K562 (cell line): ENCODE results near the gene SYNE1. TPM values are rescaled to one million over a fixed set of nuclear protein-coding genes. Genes with fewer than 3 reads are reported as not detected.

Experiments
- ATAC-seq: fragments of 200-7000 bp; cut with Tn5 transposase; 3 replicates; pipeline ENCODE4 v1.9.1; 2020; ENCODE audit warnings: moderate library complexity
- BruUV-seq: library from RNA; stranded (reverse); fragments of 400-500 nt; replicated peaks from 2 replicates; lab custom pipeline; 2021; lab: Mats Ljungman, UMichigan
- CTCF ChIA-PET: fragments of 300-600 bp; formaldehyde crosslinking; extraction: SDS; loops from one replicate; lab custom pipeline; 2021; ENCODE audit warnings: low intra/inter-chr PET ratio; lab: Yijun Ruan, JAX
- POLR2A ChIA-PET: fragments of 300-600, 350-650 bp; sonication (Branson Sonifier 250); formaldehyde crosslinking; extraction: SDS; loops from one replicate; lab custom pipeline; 2021; ENCODE audit warnings: antibody characterized with exemption, inconsistent platforms; lab: Yijun Ruan, JAX
- DNase-seq, 4 experiments: peaks; one replicate each; pipeline versions ENCODE4 v3.0.0 to v3.0.0-alpha.2; 2011 to 2018; ENCODE audit warnings: low spot score in 3 of 4, mixed read lengths in 3 of 4; ENCODE audit errors: extremely low read depth in 1 of 4
- FAIRE-seq: peaks from 2 replicates; lab custom pipeline; 2011; peaks lifted over from hg19 to GRCh38; lab: Jason Lieb, UNC
- H2AFZ ChIP-seq: 2 replicates; pipeline ENCODE4 v1.6.0; 2011; ENCODE audit warnings: low read depth, low read length, control low read depth, inconsistent platforms
- H3K27ac ChIP-seq: fragments of 200-600 bp; 3 replicates; pipeline ENCODE4 v1.8.0; 2011; ENCODE audit warnings: low read depth, mild to moderate bottlenecking, control low read depth, inconsistent platforms, low read length, moderate library complexity, mixed read lengths; ENCODE audit errors: extremely low read depth
- H3K27me3 ChIP-seq, 2 experiments: fragments of 300-600 bp in 1 of 2; 2 replicates in 1 of 2; 3 replicates in 1 of 2; pipeline versions ENCODE4 v1.6.0 to v1.8.0; 2011; ENCODE audit warnings: inconsistent platforms in 2 of 2, low read length in 2 of 2, mild to moderate bottlenecking in 1 of 2, mixed read lengths in 1 of 2, moderate library complexity in 1 of 2; ENCODE audit not compliant: control insufficient read depth in 2 of 2, insufficient read depth in 2 of 2
- H3K36me3 ChIP-seq: fragments of 300-600 bp; 3 replicates; pipeline ENCODE4 v1.8.0; 2011; ENCODE audit warnings: mild to moderate bottlenecking, low read length, inconsistent platforms; ENCODE audit not compliant: control insufficient read depth, insufficient read depth
- H3K4me1 ChIP-seq, 2 experiments: fragments of 200-600 bp in 1 of 2; replicated peaks in 1 of 2; 2 replicates in 1 of 2; 3 replicates in 1 of 2; pipeline versions ENCODE4 v1.5.1 to v1.8.0; 2011; ENCODE audit warnings: inconsistent platforms in 2 of 2, low read length in 2 of 2, mild to moderate bottlenecking in 1 of 2, mixed read lengths in 1 of 2, moderate library complexity in 1 of 2; ENCODE audit not compliant: control insufficient read depth in 2 of 2, insufficient read depth in 2 of 2
- H3K4me2 ChIP-seq: 2 replicates; pipeline ENCODE4 v1.6.1; 2011; ENCODE audit warnings: low read length, control low read depth, inconsistent platforms, mixed read lengths; ENCODE audit not compliant: insufficient read depth
- H3K4me3 ChIP-seq: fragments of 200-600 bp; sonication (generic), shearing (Covaris generic); 2 replicates; pipeline ENCODE4 v1.5.1; 2016; ENCODE audit warnings: control low read depth, inconsistent platforms
- H3K79me2 ChIP-seq: fragments of 200-600 bp; 3 replicates; pipeline ENCODE4 v1.8.0; 2011; ENCODE audit warnings: low read length, inconsistent platforms; ENCODE audit not compliant: control insufficient read depth, insufficient read depth
- H3K9ac ChIP-seq, 2 experiments: 2 replicates each; pipeline versions ENCODE4 v1.6.0 to v1.6.1; 2011; ENCODE audit warnings: low read depth in 2 of 2, low read length in 2 of 2, control low read depth in 1 of 2, inconsistent platforms in 1 of 2, mild to moderate bottlenecking in 1 of 2, mixed read lengths in 1 of 2; ENCODE audit not compliant: insufficient read depth in 1 of 2
- H3K9me1 ChIP-seq: one replicate; pipeline ENCODE4 v1.6.0; 2011; ENCODE audit warnings: inconsistent platforms, mild to moderate bottlenecking, low read length, moderate library complexity; ENCODE audit not compliant: control insufficient read depth, insufficient read depth
- H3K9me3 ChIP-seq: replicated peaks from 2 replicates; pipeline ENCODE4 v1.5.1; 2011; ENCODE audit warnings: low read depth, low read length, inconsistent platforms; ENCODE audit not compliant: control insufficient read depth, insufficient read depth
- H4K20me1 ChIP-seq: replicated peaks from 2 replicates; pipeline ENCODE4 v1.6.1; 2011; ENCODE audit warnings: low read length, inconsistent platforms, mixed read lengths; ENCODE audit not compliant: control insufficient read depth, insufficient read depth
- CXXC5 ChIP-seq: fragments of 250-450 bp; sonication (Bioruptor Pico); IDR thresholded peaks from 2 replicates; pipeline ENCODE4 v1.8.0; 2022; ENCODE audit warnings: inconsistent platforms, mild to moderate bottlenecking, moderate library complexity
- ETV5 ChIP-seq: sonication (generic); formaldehyde crosslinking; IDR thresholded peaks from 2 replicates; pipeline ENCODE4 v1.4.0; 2020; ENCODE audit warnings: low read depth, mild to moderate bottlenecking, missing genetic modification reagents
- NEUROD1 ChIP-seq: fragments of 150-350 bp; IDR thresholded peaks from 2 replicates; pipeline ENCODE4 v1.6.1; 2014; ENCODE audit warnings: borderline replicate concordance, low read length, low read depth; ENCODE audit not compliant: partially characterized antibody
- SNRNP70 ChIP-seq: fragments of 200-400 bp; formaldehyde crosslinking; optimal IDR thresholded peaks from 2 replicates; pipeline ENCODE3; 2017; ENCODE audit warnings: low read depth, low read length
- TAL1 ChIP-seq: fragments of 450-650 bp; IDR thresholded peaks from 2 replicates; pipeline ENCODE4 v1.6.1; 2016; ENCODE audit warnings: mild to moderate bottlenecking
- ZC3H8 ChIP-seq: fragments of 450-650 bp; IDR thresholded peaks from 2 replicates; pipeline ENCODE4 v1.6.1; 2017
- ZNF146 ChIP-seq: IDR thresholded peaks from one replicate; pipeline ENCODE4 v1.6.1; 2018; ENCODE audit warnings: missing compliant biosample characterization; ENCODE audit not compliant: unreplicated experiment
- ZNF584 ChIP-seq: fragments of 200-800 bp; sonication (Bioruptor generic); IDR thresholded peaks from 2 replicates; pipeline ENCODE4 v1.6.1; 2016; ENCODE audit warnings: low read depth, mild to moderate bottlenecking, missing genetic modification characterization, missing compliant biosample characterization
- ZNF79 ChIP-seq: fragments of 250-450 bp; sonication (Bioruptor Pico); IDR thresholded peaks from 2 replicates; pipeline ENCODE4 v1.4.0; 2020; ENCODE audit warnings: low read depth, mild to moderate bottlenecking, moderate library complexity
- WGBS: fragments of 100-300 bp; shearing (Covaris generic); methylation state at CpG from one replicate; pipeline ENCODE4 v1.1.6; 2016; ENCODE audit warnings: low coverage, mixed read lengths; ENCODE audit not compliant: insufficient coverage; ENCODE audit errors: missing lambda C conversion rate; 5-methylcytosine and 5-hydroxymethylcytosine counted together
- in situ Hi-C: fragments of 300-500 bp; cut with MboI; formaldehyde crosslinking; loops from 4 replicates; pipeline ENCODE4 v1.15.0; 2018; ENCODE audit warnings: inconsistent platforms, mixed read lengths
- intact Hi-C: fragments of 100-400 bp; cut with micrococcal nuclease; formaldehyde crosslinking; loops from 2 replicates; pipeline ENCODE4 v1.14.2; 2022
- polyA plus RNA-seq, 8 experiments: library from polyadenylated mRNA; depleted of rRNA in 4 of 8; stranded (reverse) in 5 of 8; unstranded in 3 of 8; fragments of >200 nt; fragmentation: Nextera tagmentation in 2 of 8; fragmentation: Illumina TruSeq in 1 of 8; extraction: Ambion mirVana in 2 of 8; extraction: Trizol in 1 of 8; gene quantifications; 2 replicates each; pipeline versions ENCODE4 v1.2.1 to v1.2.3, GENCODE V29; 2011 to 2014; ENCODE audit warnings: inconsistent platforms in 1 of 8, missing spikeins in 1 of 8
- total RNA-seq, 7 experiments: library from RNA; depleted of rRNA in 6 of 7; stranded (reverse); fragments of >200 nt in 6 of 7; fragmentation: Illumina TruSeq in 2 of 7; extraction: Trizol in 2 of 7; gene quantifications; 2 replicates each; pipeline versions ENCODE4 v1.2.1 to v1.2.3, GENCODE V29; 2011 to 2021; ENCODE audit warnings: low replicate concordance in 1 of 7
- TF ChIP-seq, protein P1 (sequence below): fragments of 250-450 bp; sonication (Bioruptor Pico); IDR thresholded peaks from 2 replicates; pipeline ENCODE4 v1.5.1; 2021; ENCODE audit warnings: mild to moderate bottlenecking
- TF ChIP-seq, protein P2 (sequence below): fragments of 450-650 bp; IDR thresholded peaks from 2 replicates; pipeline ENCODE4 v1.6.1; 2016; ENCODE audit warnings: mild to moderate bottlenecking
- TF ChIP-seq, protein P3 (sequence below): sonication (generic); formaldehyde crosslinking; IDR thresholded peaks from 2 replicates; pipeline ENCODE4 v1.8.0; 2022; ENCODE audit warnings: mild to moderate bottlenecking, missing genetic modification reagents, borderline replicate concordance
- TF ChIP-seq, protein P4 (sequence below): sonication (generic); formaldehyde crosslinking; IDR thresholded peaks from 2 replicates; pipeline ENCODE4 v1.4.0; 2020; ENCODE audit warnings: mild to moderate bottlenecking, missing genetic modification reagents
- TF ChIP-seq, protein P5 (sequence below): sonication (generic); formaldehyde crosslinking; IDR thresholded peaks from 2 replicates; pipeline ENCODE4 v1.8.1; 2022; ENCODE audit warnings: missing genetic modification reagents

The SYNE1 gene
- total and polyA plus RNA-seq, 9 of the 15 experiments (the other 6 are each of a cell fraction or from before 2014, with no cell fraction given) = under 0.01 to 0.42 (median 0.08) TPM; not detected in 1

DNA sequence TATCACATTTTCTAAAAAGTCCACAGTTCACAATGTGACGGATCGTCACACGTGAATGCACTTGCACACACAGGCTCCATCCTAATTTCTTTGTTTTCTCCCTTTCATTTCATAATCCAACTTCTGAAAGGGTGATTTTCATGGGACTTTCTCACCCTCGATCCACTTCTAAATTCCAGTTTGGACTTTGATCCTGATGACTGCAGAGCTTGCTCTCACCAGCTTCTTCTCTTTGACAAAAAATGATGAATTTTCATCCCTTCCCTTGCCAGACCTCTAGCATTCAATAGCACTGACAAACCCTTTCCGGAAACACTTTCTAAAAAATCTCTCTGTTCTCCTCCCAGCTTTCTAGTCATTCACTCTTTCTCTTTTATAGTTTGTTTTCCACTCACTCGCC lies 341.2 kb downstream of the SYNE1 start:
- H3K9me3 ChIP-seq = no peaks in the 10 kb centered on the region
- BruUV-seq = no TSS peak
- no peak for FAIRE-seq
- no peaks in the 10 kb centered on the region for H3K36me3 ChIP-seq
- intact Hi-C loops = no loop called here
- no peak overlapping the region for H2AFZ ChIP-seq
- no peak overlapping the region for H3K27ac ChIP-seq
- DNase-seq = no peak
- no peak for ATAC-seq
- H3K4me3 ChIP-seq = no peak overlapping the region
- no peaks in the 10 kb centered on the region for H3K4me1 ChIP-seq
- H3K79me2 ChIP-seq = no peaks in the 10 kb centered on the region
- ChIA-PET POLR2A (no interaction called here), CTCF (no interaction called here)
- H3K27me3 ChIP-seq = no peaks in the 10 kb centered on the region
- in situ Hi-C loops = no loop called here
- H3K9ac ChIP-seq = no peak overlapping the region
- H3K4me2 ChIP-seq = no peak overlapping the region
- 2% methylated on average over 6 of the region's 6 CpGs for WGBS
- no peaks in the 10 kb centered on the region for H3K9me1 ChIP-seq
- H4K20me1 ChIP-seq = no peaks in the 10 kb centered on the region
- no peak for TF ChIP-seq CXXC5 (CRISPR knock-in tag)
- TF ChIP-seq, protein P1, sequence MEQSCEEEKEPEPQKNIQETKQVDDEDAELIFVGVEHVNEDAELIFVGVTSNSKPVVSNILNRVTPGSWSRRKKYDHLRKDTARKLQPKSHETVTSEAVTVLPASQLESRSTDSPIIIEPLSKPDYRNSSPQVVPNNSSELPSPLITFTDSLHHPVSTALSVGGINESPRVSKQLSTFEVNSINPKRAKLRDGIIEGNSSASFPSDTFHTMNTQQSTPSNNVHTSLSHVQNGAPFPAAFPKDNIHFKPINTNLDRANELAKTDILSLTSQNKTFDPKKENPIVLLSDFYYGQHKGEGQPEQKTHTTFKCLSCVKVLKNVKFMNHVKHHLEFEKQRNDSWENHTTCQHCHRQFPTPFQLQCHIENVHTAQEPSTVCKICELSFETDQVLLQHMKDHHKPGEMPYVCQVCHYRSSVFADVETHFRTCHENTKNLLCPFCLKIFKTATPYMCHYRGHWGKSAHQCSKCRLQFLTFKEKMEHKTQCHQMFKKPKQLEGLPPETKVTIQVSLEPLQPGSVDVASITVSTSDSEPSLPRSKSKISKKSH (CRISPR knock-in tag) = no peak
- TF ChIP-seq ZC3H8 = no peak
- TF ChIP-seq, protein P2, sequence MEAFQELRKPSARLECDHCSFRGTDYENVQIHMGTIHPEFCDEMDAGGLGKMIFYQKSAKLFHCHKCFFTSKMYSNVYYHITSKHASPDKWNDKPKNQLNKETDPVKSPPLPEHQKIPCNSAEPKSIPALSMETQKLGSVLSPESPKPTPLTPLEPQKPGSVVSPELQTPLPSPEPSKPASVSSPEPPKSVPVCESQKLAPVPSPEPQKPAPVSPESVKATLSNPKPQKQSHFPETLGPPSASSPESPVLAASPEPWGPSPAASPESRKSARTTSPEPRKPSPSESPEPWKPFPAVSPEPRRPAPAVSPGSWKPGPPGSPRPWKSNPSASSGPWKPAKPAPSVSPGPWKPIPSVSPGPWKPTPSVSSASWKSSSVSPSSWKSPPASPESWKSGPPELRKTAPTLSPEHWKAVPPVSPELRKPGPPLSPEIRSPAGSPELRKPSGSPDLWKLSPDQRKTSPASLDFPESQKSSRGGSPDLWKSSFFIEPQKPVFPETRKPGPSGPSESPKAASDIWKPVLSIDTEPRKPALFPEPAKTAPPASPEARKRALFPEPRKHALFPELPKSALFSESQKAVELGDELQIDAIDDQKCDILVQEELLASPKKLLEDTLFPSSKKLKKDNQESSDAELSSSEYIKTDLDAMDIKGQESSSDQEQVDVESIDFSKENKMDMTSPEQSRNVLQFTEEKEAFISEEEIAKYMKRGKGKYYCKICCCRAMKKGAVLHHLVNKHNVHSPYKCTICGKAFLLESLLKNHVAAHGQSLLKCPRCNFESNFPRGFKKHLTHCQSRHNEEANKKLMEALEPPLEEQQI = no peak
- TF ChIP-seq, protein P3, sequence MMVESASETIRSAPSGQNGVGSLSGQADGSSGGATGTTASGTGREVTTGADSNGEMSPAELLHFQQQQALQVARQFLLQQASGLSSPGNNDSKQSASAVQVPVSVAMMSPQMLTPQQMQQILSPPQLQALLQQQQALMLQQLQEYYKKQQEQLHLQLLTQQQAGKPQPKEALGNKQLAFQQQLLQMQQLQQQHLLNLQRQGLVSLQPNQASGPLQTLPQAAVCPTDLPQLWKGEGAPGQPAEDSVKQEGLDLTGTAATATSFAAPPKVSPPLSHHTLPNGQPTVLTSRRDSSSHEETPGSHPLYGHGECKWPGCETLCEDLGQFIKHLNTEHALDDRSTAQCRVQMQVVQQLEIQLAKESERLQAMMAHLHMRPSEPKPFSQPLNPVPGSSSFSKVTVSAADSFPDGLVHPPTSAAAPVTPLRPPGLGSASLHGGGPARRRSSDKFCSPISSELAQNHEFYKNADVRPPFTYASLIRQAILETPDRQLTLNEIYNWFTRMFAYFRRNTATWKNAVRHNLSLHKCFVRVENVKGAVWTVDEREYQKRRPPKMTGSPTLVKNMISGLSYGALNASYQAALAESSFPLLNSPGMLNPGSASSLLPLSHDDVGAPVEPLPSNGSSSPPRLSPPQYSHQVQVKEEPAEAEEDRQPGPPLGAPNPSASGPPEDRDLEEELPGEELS (CRISPR knock-in tag) = no peak
- TF ChIP-seq TAL1 = no peak
- TF ChIP-seq ZNF584 (CRISPR knock-in tag) = no peak
- TF ChIP-seq NEUROD1 = no peak
- TF ChIP-seq, protein P4, sequence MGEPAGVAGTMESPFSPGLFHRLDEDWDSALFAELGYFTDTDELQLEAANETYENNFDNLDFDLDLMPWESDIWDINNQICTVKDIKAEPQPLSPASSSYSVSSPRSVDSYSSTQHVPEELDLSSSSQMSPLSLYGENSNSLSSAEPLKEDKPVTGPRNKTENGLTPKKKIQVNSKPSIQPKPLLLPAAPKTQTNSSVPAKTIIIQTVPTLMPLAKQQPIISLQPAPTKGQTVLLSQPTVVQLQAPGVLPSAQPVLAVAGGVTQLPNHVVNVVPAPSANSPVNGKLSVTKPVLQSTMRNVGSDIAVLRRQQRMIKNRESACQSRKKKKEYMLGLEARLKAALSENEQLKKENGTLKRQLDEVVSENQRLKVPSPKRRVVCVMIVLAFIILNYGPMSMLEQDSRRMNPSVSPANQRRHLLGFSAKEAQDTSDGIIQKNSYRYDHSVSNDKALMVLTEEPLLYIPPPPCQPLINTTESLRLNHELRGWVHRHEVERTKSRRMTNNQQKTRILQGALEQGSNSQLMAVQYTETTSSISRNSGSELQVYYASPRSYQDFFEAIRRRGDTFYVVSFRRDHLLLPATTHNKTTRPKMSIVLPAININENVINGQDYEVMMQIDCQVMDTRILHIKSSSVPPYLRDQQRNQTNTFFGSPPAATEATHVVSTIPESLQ = no peak
- no peak for TF ChIP-seq ZNF146 (CRISPR knock-in tag)
- TF ChIP-seq, protein P5, sequence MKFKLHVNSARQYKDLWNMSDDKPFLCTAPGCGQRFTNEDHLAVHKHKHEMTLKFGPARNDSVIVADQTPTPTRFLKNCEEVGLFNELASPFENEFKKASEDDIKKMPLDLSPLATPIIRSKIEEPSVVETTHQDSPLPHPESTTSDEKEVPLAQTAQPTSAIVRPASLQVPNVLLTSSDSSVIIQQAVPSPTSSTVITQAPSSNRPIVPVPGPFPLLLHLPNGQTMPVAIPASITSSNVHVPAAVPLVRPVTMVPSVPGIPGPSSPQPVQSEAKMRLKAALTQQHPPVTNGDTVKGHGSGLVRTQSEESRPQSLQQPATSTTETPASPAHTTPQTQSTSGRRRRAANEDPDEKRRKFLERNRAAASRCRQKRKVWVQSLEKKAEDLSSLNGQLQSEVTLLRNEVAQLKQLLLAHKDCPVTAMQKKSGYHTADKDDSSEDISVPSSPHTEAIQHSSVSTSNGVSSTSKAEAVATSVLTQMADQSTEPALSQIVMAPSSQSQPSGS = no peak
- no peak for TF ChIP-seq ZNF79 (CRISPR knock-in tag)
- TF ChIP-seq ETV5 (CRISPR knock-in tag) = no peak
- no peak for TF ChIP-seq SNRNP70
